Stimulated activated CD4-positive, alpha-beta T cell treated with anti-CD3 and anti-CD28 coated beads, TNF-alpha, amount 100 ng/mL, for 4 hours (primary cell): ENCODE data around the gene MAN2B2.

Experiments
- DNase-seq, 3 experiments: peaks; one replicate each; pipeline ENCODE4 v3.0.0-alpha.2; 2020; ENCODE audit warnings: low read depth in 3 of 3

The MAN2B2 gene

GRCh38 chr4:6546681-6547447, 28.1 kb upstream of the MAN2B2 start:
- DNase-seq, result peak in 1 of 3 experiments; percentile 11

- no peak for DNase-seq
Observed at GRCh38 chr4:6548201-6548881, 26.6 kb upstream of the MAN2B2 start.

- no peak for DNase-seq
Observed at GRCh38 chr4:6548882-6549230, 26.1 kb upstream of the MAN2B2 start.

- no peak for DNase-seq
Observed at GRCh38 chr4:6549445-6549844, 25.5 kb upstream of the MAN2B2 start.

- DNase-seq, result no peak
Observed at GRCh38 chr4:6549890-6550620, 24.9 kb upstream of the MAN2B2 start.

- DNase-seq, result no peak
Observed at GRCh38 chr4:6550821-6551220, 24.2 kb upstream of the MAN2B2 start.

GRCh38 chr4:6551660-6552059, 23.3 kb upstream of the MAN2B2 start:
- DNase-seq, result no peak

GRCh38 chr4:6555519-6555918, 19.5 kb upstream of the MAN2B2 start:
- DNase-seq, result no peak

GRCh38 chr4:6556263-6556662, 18.7 kb upstream of the MAN2B2 start:
- DNase-seq, result no peak

- no peak for DNase-seq
Observed at GRCh38 chr4:6557185-6557584, 17.8 kb upstream of the MAN2B2 start.

- no peak for DNase-seq
Observed at GRCh38 chr4:6557856-6558255, 17.1 kb upstream of the MAN2B2 start.

GRCh38 chr4:6560416-6561172, 14.4 kb upstream of the MAN2B2 start:
- DNase-seq, result no peak

GRCh38 chr4:6561173-6561516, 13.8 kb upstream of the MAN2B2 start:
- DNase-seq, result no peak

- DNase-seq, result no peak
Observed at GRCh38 chr4:6561706-6562371, 13.2 kb upstream of the MAN2B2 start.

GRCh38 chr4:6562931-6563901, 11.8 kb upstream of the MAN2B2 start:
- DNase-seq, result no peak

GRCh38 chr4:6563935-6564645, 10.9 kb upstream of the MAN2B2 start:
- no peak for DNase-seq

GRCh38 chr4:6565691-6566390, 9.1 kb upstream of the MAN2B2 start:
- DNase-seq, result no peak

GRCh38 chr4:6566391-6567190, 8.4 kb upstream of the MAN2B2 start:
- no peak for DNase-seq
